ENCODE measurements around the gene DYNLT2.

- TF ChIP-seq CTCF (IDR thresholded peaks at IDR 0.05) (no peak), POLR2AphosphoS5 (IDR thresholded peaks at IDR 0.05; ENCODE audit: low read depth, low read length) (no peak), SIN3A (IDR thresholded peaks at IDR 0.05; ENCODE audit: borderline replicate concordance, insufficient read depth, low read depth, low read length) (no peak)
Measured at GRCh38 chr6:169766921-169767736, 15.8 kb upstream of the DYNLT2 start.

Measured in Panc1 (cell line).